HL-60/S4 treated with retinoic acid at 250 ng/mL for 4 days and 3 days (cell line): Measurements from ENCODE around the gene LHFPL6.

Source experiments
- in situ Hi-C: fragments of 300-500 bp; cut with MboI; formaldehyde crosslinking; loops from 2 replicates; pipeline ENCODE4 v1.7.0; 2022; ENCODE audit warnings: low sequenced_read_pairs

LHFPL6 gene

DNA sequence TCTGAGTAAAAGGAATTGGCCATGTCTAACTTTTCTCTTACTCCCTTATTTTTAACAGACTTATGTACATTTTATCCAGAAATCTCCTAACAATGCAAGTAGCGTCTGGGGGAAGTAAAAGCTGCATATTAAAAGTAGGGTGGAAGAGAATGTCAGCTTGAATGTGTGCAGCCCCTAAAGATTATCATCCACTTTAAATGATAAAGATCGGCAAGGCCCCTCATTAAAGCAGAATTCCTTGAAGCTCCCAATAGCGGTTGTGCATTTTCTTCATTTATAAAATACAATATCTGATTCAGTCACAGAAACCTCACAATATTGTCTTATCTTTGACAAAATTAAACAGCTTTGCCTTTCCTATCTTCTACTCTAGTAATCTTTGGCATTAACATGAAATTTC, 184.6 kb downstream of the LHFPL6 start:
- in situ Hi-C loops, result no loop called here

DNA sequence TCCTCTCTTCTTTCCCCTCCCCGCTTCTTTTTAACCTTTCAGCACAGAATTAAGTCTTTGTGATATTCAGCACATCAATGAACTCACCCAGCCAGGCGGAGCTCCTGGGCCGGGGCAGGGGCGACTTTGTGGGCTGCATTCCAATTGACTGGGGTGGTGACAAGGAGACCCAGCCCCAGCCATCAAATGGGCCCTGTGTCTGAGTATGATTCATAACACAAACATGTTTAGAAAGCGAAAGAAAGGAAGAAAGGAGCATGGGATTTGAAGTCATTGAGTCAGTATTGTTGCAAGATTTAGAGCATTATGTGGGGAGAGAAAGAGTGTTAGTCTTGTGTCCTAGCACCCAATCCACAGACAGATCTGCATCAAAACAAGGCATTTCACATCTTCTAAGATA, 185.3 kb downstream of the LHFPL6 start:
- in situ Hi-C loops, result no loop called here

DNA sequence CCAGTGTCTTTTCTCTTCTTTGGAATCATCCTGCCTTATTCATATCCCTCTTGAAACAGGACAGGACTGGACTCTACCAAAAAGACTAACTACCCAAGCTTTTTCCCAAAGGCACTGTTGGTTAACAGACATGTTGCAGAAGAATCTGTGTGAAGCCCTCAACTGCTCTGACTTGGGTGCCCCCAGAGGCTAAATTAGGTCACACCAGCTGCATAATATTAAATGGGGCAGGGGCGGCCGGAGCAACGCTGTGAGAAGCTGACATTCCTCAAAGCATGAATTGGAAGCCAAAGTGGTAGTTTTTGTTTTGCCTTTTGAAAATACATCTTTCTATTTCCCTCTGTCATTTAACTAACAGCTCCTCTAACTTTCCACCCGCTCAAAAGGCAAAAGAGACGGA, 185.9 kb downstream of the LHFPL6 start:
- in situ Hi-C loops, result no loop called here

DNA sequence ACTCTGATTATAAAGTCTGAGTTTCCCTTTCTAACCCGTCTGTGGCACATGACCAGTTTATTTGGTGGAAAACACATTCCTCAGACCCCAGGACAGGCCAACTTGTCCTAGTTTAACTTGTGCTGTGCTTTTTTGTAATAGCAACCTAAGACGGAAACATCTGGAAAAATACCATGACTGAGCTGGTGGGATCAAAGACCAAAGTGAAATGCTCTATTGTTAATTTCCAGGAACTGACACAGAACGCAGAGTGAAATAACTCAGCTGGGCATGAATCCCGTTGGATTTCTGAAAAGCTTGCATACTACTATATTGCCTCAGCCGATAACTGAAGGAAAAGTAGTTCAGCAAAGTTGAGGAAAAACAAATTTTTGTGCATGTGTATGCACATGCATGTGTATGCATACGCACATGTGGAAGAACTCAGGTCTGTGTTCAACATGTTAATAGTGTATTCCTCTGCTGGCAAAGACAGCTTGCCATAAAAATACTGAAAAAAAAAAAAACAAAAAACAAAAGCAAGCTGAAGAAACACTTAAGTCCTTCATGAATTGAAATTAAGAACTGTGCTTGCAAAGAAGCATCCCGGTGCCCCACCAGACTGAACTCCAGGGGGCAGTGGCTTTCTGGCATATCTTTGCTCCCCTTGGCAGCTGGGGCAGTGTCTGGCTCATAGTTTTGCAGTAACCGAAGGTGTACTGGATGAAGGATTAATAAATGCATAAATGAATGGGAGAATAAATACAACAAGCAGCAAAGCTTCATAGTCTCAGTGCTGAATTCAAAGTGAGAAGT, 187.8 kb downstream of the LHFPL6 start:
- in situ Hi-C loops, result no loop called here

DNA sequence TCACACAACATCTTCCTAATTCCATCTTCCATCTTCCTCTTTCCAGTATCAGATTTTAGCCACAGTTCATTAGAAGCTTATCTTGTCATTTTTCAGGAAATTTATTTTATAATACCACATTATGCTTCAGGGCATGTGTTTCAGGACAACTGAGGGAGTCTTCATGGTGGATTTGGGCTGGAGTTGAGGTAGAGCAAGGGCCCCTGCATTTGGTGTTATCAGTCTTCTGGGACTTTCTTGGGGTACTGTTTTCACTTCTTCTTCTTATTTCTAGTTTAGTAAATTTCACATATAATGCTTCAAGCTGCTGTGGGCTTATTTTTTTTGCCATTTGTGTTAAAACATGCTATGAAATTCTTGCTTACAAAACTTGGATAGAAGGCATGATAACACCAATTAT, 188.7 kb downstream of the LHFPL6 start:
- in situ Hi-C loops, result no loop called here

DNA sequence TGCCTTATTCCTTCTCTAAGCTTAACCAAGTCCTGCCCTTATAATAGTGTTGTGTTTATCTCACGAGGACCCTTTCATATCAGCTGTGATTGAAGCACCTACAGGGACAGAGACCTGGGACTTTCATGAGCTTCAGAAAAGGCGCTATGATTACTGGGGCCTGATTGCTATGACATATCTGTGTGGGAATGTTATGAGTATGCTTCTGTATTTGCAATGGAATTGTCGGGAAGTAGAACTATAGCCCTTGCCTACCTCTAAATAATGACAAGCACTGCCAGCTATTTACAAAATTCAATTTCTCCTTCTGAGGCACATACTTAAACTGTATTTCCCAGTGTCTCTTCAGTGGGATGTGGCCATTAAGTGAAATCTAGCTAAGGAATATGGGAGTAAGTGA, 191.5 kb downstream of the LHFPL6 start:
- in situ Hi-C loops, result no loop called here

DNA sequence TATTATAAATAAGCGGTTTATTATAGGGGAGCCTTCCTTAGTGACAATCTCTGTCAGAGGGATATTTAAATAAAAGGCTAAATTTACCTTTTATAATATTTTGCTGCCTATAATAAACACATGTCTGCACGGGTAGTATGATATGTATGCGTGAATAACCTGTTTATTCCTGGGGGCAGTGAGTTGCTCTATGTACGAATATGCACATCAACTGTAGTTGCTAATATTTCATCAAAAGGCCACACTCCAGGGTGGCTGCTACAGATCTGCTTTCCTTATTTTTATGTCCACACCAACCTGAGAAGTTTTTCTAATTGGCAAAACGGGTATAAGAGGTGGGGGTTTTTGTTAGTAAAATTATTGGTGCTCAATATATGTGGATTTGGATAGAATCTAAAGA, 192.0 kb downstream of the LHFPL6 start:
- in situ Hi-C loops, result no loop called here

DNA sequence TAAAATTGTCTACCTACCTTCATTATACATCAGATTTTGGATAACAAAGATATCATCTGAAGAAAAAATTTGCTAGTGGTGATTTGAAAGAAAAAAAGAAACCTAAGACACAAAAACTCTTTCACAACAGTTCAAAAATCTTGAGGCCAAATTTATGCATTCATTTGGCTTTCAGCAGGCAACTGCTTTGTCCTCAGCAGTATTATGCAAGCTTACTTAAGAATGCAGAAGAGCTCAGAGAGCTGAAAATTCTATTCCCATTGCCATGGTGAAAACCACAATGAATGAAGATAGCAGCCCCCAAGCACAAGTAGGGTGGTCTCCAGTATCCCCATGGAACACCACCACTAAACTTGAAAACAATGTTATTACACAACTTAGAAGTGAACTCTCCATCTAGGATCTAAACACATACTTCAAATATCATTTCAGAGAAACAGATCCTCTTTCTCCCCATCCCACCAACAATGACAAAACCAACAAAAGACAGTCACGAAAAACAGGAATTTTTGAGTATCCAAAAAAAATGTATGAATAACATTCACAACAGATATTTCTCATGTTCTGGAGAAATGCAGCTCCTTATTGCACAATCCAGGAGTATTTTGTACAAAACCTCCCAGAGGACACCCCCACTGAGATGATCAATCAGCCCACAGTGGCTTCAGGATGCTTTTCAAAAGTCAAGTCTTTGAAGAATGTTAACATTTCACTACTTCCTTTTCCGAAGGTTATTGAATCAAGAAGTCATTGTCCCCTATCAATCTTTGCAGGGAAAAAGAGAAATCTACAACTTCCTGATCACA, 192.7 kb downstream of the LHFPL6 start:
- in situ Hi-C loops, result no loop called here

DNA sequence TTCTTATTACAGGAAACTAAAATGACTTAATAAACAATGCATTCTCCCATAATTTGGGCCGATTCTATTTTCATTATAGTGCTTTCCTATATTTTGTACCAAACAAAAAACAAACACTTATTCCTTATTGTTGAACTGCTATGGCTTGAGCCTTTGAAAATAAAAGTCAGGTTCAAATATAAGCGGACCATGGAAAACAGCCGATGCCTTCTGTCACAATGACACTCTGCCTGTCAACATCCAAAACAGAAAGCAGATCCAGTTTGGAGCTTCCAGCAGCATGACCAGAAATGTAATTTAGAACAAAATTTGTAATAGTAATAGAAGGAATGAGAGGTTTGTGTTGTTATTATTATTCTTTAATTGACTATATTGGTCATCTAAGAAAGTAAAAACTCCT, 194.5 kb downstream of the LHFPL6 start:
- in situ Hi-C loops, result no loop called here

DNA sequence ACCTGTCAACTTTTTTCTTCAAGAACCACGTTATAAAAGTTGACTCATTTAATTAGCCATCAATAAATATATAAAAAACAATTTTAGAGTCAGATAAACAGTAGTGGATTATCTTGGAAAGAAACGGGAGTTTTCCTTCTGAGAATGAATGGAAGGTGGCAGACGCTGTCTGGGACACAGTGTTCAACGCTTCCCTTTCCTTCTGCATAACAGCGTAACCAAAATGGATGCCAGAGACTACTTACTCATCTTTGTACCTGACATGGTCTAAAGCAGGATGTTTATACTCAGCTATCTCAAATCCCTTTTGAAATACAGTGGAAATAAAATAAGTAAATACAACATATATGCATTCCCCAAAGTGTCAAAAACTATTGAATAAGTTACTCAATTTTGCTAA, 195.2 kb downstream of the LHFPL6 start:
- in situ Hi-C loops, result no loop called here

DNA sequence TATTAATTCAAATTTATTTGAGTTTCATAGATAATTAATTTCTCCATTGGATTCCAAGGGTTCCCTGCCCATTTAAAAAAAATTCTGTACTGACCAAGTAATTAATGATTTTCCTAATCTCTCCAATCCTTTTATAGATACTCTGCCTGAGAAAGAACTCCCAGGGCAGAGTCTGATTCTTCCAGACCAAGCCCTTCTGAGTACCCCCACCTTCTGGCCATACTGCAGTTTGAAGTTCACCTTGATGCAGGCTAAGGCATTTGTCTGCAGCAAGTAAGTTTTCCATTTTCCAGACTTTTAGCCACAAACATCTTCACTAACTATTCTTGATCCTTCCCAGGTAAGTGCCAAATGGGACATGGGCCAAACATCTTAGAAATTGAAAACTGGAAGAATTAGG, 195.9 kb downstream of the LHFPL6 start:
- in situ Hi-C loops, result no loop called here

DNA sequence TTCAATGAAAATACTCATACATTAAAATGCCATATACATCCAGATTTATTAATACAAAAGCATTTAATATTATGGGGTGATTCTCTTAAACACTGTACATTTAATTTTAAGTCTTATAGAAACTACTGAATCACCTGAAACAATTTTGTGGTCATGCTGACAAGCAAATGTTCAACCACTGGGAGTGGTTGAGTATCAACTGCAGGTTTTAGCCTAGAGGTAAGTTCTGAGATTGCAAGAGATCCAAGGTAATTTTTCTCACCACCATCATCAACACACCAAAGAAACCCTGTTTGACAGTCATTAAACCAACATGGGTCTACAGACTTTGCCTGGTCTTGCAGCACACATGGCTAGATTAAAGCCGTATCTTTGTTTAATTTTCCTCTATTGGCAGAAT, 196.3 kb downstream of the LHFPL6 start:
- in situ Hi-C loops, result no loop called here

DNA sequence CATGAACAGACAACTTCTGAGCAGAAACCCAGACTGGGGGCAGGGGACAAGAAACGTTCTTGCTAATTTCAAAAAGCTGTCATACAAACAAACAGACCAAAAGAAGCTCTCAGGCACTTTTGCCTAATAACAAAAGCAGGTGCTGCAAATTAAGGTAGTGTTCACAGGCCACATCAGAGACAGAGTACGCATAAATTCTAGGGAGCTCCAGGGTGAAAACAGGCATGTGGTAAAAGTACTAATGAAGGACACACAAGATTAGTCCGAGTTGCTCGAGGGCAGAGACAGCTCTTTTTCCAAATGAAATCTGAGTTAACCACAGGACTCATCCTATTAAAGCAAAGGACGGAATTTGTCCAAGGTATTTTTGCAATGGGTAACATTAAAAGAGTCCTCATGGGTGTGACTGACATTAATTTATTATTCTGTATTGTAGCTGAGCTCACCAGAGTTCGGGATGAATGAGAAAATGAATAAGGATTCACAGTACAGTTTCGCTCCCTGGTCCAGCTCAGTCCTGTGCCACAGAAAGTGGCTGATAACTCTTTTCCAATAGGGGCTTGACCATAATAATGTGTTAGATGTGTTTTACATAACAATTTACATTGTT, 197.3 kb downstream of the LHFPL6 start:
- in situ Hi-C loops, result no loop called here

DNA sequence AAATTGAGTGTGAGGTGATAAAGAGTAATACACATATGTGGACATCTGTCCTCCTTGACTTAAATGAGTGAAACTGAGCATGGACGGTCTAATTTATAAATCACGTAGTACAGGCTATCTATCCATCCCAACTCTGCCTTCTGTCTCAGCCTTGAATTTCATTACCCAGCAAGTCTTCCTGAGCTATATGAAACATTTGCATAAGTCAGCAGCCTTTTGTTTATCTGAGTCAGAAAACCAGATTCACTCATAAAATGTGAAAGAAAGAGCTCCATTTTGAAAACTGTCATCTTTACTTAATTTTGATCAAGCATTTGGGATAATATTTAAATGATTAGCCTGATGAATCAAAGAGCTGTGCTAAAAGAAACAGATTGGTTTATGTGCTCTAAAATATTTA, 197.9 kb downstream of the LHFPL6 start:
- in situ Hi-C loops, result no loop called here

DNA sequence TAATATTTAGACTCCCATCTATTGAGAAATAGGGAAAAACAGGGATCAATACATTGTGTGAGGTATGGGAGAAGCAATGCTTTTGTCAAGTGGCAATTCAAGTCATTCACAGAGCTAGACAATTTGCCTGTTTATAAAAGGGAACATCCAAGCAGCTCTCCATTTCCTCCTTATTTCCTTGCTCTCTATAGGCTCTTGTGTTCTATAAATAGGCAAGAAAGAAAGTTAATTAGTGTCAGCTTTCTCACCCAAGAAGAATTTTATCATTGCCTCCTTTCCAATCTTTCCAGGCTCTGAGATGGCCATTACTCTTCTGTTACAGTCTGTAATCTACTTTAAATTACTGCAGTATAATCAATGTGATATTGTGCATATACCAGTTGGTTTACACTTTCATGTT, 199.9 kb downstream of the LHFPL6 start:
- in situ Hi-C loops, result no loop called here

DNA sequence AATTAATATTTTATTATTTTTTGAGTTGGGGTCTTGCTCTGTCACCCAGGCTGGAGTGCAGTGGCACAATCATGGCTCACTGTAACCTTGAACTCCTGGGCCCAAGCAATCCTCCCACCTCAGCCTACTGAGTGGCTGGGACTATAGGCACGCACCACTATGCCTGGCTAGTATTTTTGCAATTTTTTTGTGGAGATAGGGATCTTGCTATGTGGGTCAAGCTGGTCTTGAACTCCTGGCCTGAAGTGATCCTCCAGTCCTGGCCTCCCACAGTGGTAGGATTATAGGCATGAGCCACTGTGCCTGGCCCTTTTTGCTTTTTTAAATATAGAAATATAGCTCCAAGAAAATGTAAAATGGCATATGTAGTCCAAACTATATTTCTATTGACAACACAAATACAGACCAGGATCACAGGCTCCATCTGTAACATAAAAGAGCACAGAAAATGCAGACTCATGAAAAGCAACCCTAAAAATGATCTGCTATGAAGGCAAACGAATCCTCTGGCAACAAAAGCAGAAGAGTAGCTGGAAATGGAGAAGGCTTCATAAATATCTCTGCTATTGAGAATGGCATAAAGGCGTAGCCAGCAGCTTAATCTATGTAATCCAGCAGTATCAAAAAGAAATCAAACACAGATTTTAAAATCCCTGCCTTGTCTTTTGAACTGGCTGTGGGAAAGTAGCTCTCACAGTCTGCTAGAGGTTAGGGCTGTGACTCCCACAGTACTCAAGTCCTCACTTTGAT, 200.6 kb downstream of the LHFPL6 start:
- in situ Hi-C loops, result no loop called here

DNA sequence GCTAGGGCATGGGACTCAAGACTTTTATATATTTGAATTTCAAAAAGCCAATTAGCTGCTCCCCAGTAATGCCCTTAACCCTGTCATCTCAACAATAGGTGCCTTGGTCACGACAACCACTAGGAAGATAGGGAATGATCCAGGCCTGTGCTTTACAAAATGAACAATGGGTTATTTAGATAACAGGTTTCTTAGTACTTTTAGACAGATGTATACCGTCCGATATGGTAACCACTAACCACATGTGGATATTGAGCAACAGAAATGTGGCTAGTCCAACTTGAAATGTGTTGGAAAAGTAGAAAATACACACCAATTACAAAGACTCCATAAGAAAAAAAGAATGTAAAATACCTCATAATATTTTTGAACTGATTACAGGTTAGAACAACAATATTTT, 201.2 kb downstream of the LHFPL6 start:
- in situ Hi-C loops, result no loop called here

DNA sequence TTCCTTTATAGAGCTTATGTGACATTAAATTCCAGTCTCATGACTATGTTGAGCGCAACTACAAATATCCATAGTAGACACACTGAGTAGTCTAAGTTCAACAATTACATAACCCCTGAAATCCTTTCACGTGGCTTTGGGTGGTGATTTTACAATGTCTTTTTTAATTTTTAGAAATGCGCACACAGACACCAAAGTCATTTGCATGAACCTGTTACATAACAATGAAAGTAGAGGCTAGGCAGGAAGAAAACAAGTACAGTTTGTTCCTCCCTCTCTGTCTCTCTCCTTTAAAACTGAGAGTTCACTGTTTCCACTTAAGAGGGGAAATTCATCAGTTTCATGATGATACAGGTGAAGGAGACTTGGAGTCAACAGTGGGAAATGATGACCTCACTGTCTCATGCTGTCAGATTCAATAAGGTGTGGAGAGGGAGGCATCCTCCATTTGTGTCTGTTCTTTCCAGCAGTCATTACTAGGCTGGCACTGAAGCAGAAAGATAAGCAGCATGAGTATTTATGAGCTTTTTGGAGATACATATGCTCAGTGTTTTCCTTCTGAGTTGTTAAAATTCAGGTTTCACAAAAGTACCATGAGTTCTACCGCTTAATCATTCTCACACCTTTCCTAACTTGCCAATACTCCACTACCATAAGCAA, 201.8 kb downstream of the LHFPL6 start:
- in situ Hi-C loops, result no loop called here

DNA sequence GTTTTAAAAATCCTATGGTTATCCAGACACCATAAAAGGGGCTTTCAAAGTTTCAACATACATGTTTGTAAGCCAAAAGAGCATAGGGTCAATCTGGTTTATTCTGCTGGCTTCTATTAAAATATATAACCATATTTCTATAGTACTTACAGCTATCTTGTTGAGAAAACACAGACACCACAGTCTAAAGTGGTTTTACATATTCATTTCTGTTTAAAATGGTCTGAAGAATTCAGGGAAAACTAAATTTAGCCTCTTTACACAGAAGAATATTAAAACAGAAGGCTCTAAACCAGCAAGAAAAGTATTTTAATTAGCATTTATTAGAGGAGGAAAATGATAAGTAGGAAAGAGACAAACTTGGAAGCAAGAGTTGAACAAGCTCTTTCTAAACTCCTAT, 203.9 kb downstream of the LHFPL6 start:
- in situ Hi-C loops, result no loop called here

DNA sequence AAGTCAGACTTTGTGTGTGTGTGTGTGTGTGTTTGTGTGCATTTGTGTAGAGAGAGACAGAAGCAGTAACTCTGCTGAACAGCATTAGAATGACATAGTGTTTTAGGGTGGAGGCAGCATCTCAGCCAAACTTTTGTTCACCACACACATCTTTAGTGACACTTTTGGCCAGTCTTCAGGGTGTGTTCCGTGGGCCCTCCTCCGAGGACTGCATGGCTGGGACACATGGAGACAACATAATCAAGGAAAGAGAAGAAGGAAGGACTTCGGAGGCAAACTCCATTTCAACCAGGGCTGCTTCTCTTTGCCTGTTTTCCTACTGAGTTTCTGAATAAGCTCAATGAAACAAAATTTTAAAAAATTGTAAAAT, 205.1 kb downstream of the LHFPL6 start:
- in situ Hi-C loops, result no loop called here
